GM23248 (cell line): Measurements from ENCODE around the gene PITPNM3.

Source experiments
- EZH2 ChIP-seq: fragments of 200-600 bp; sonication (generic); IDR thresholded peaks from 2 replicates; pipeline ENCODE4 v1.6.1; 2018; ENCODE audit warnings: antibody characterized with exemption, mild to moderate bottlenecking; ENCODE audit not compliant: insufficient read depth, poor library complexity, severe bottlenecking
- EZH2phosphoT487 ChIP-seq: fragments of 200-600 bp; sonication (generic); IDR thresholded peaks from 2 replicates; pipeline ENCODE4 v1.6.1; 2018; ENCODE audit warnings: antibody characterized with exemption, moderate library complexity, mild to moderate bottlenecking, low read depth; ENCODE audit not compliant: insufficient read depth

GRCh38 chr17:6460531-6461161 is 95.7 kb downstream of the PITPNM3 start:
- no peak for TF ChIP-seq EZH2
- TF ChIP-seq EZH2phosphoT487 = no peak
